Adrenal gland (tissue), 12 donors: Measurements from ENCODE around the gene NCKAP5. TPM values are rescaled to one million over a fixed set of nuclear protein-coding genes. Genes with fewer than 3 reads are reported as not detected.

Source experiments
- DNase-seq, 7 donors: peaks; one replicate each; pipeline ENCODE4 v3.0.0-alpha.2; 2019 to 2020
- H3K27ac ChIP-seq, 5 donors: fragments of 200-600 bp; sonication (generic) in 4 of 5; 1 replicate in 3 of 5; 2 replicates in 2 of 5; pipeline versions ENCODE4 v1.5.1 to v1.8.0; 2016 to 2020; ENCODE audit warnings: mild to moderate bottlenecking in 1 of 5
- H3K27me3 ChIP-seq: fragments of 200-600 bp; 2 replicates; pipeline ENCODE4 v1.8.0; 2021
- H3K36me3 ChIP-seq, 2 donors: fragments of 200-600 bp; replicated peaks in 1 of 2; 1 replicate in 1 of 2; 2 replicates in 1 of 2; pipeline versions ENCODE4 v1.5.1 to v1.8.0; 2018 to 2022
- H3K4me1 ChIP-seq, 2 donors: fragments of 200-600 bp; replicated peaks in 1 of 2; 1 replicate in 1 of 2; 2 replicates in 1 of 2; pipeline versions ENCODE4 v1.5.1 to v1.8.0; 2018 to 2021
- H3K4me3 ChIP-seq, 4 donors: fragments of 200-600 bp; sonication (generic) in 3 of 4; one replicate each; pipeline ENCODE4 v1.5.1; 2016 to 2018
- H3K9me3 ChIP-seq, 3 donors: fragments of 200-600 bp; sonication (generic) in 1 of 3; replicated peaks in 1 of 3; 1 replicate in 2 of 3; 2 replicates in 1 of 3; pipeline versions ENCODE4 v1.5.1 to v1.8.0; 2016 to 2021
- POLR2A ChIP-seq, 2 donors: fragments of 450-650 bp; IDR thresholded peaks; one replicate each; pipeline ENCODE4 v1.6.1; 2017; ENCODE audit warnings: antibody characterized with exemption in 2 of 2, mild to moderate bottlenecking in 2 of 2, moderate library complexity in 1 of 2
- WGBS, 4 donors: extraction: QIAGEN DNeasy Blood & Tissue Kit in 2 of 4; methylation state at CpG; one replicate each; pipeline versions ENCODE4 v1.1.5 to v1.1.7; 2013 to 2017; 5-methylcytosine and 5-hydroxymethylcytosine counted together
- intact Hi-C, 2 donors: fragments of 100-400 bp; cut with DNase I; formaldehyde crosslinking; loops; one replicate each; pipeline versions ENCODE4 v1.14.1 to v1.15.0; 2022 to 2023
- polyA plus RNA-seq, 3 donors: library from polyadenylated mRNA; stranded (reverse); fragments of 200-250 nt in 2 of 3; fragments of 350-450 nt in 1 of 3; fragmentation: Illumina TruSeq in 1 of 3; extraction: RNeasy Lipid Tissue Mini Kit (QIAGEN cat#74804) in 1 of 3; gene quantifications; one replicate each; pipeline ENCODE4 v1.2.3, GENCODE V29; 2013 to 2014
- total RNA-seq, 9 donors: library from RNA; depleted of rRNA in 4 of 9; stranded (reverse); fragments of >200 nt in 4 of 9; fragments of 120-200 nt in 1 of 9; fragmentation: NEBNext Ultra II Directional in 1 of 9; extraction: Animal tissue kit (Norgen Biotek cat#: 25700) in 1 of 9; gene quantifications; one replicate each; pipeline versions ENCODE4 v1.1.0 to v1.2.4, GENCODE V29; 2013 to 2023
- TF ChIP-seq, protein P1 (sequence below), 6 experiments: fragments of 450-650 bp in 4 of 6; fragments of 200-600 bp in 2 of 6; sonication (generic) in 1 of 6; IDR thresholded peaks; 1 replicate in 5 of 6; 2 replicates in 1 of 6; pipeline versions ENCODE4 v1.5.1 to v1.8.0; 2016 to 2021; ENCODE audit warnings: antibody characterized with exemption in 6 of 6, mild to moderate bottlenecking in 2 of 6, moderate library complexity in 1 of 6
- donor health status: healthy with polysubstance abuse.
- donor health status: Bipolar disorder and iron deficiency.
- donor health status: DM: yes; HTN: yes; CAD: no.
- donor health status: DM: no; HTN: no; CAD: no.
- donor health status: DM: no; HTN: no; CAD: no.
- donor health status: DM: yes; HTN: yes; CAD: no.

Gene NCKAP5
- total and polyA plus RNA-seq, 12 donors = 0.06 to 3.1 (median 1.1) TPM

- Histone ChIP-seq H3K4me3 (no peak overlapping the region), H3K9me3 (no peaks in the 10 kb centered on the region), H3K36me3 (no peaks in the 10 kb centered on the region), H3K27me3 (no peaks in the 10 kb centered on the region), H3K4me1 (no peaks in the 10 kb centered on the region), H3K27ac (no peak overlapping the region)
- 85 to 90% (median 87%) methylated on average over 9 of the region's 9 CpGs for WGBS, 4 donors
- DNase-seq = no peak
- TF ChIP-seq, protein P1, sequence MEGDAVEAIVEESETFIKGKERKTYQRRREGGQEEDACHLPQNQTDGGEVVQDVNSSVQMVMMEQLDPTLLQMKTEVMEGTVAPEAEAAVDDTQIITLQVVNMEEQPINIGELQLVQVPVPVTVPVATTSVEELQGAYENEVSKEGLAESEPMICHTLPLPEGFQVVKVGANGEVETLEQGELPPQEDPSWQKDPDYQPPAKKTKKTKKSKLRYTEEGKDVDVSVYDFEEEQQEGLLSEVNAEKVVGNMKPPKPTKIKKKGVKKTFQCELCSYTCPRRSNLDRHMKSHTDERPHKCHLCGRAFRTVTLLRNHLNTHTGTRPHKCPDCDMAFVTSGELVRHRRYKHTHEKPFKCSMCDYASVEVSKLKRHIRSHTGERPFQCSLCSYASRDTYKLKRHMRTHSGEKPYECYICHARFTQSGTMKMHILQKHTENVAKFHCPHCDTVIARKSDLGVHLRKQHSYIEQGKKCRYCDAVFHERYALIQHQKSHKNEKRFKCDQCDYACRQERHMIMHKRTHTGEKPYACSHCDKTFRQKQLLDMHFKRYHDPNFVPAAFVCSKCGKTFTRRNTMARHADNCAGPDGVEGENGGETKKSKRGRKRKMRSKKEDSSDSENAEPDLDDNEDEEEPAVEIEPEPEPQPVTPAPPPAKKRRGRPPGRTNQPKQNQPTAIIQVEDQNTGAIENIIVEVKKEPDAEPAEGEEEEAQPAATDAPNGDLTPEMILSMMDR (IDR thresholded peaks at IDR 0.05) = no peak
- no peak for TF ChIP-seq POLR2A (IDR thresholded peaks at IDR 0.05)
- intact Hi-C loops = no loop called here
These were observed 690.3 kb downstream of the NCKAP5 start for GRCh38 chr2:132877923-132878322.

DNA sequence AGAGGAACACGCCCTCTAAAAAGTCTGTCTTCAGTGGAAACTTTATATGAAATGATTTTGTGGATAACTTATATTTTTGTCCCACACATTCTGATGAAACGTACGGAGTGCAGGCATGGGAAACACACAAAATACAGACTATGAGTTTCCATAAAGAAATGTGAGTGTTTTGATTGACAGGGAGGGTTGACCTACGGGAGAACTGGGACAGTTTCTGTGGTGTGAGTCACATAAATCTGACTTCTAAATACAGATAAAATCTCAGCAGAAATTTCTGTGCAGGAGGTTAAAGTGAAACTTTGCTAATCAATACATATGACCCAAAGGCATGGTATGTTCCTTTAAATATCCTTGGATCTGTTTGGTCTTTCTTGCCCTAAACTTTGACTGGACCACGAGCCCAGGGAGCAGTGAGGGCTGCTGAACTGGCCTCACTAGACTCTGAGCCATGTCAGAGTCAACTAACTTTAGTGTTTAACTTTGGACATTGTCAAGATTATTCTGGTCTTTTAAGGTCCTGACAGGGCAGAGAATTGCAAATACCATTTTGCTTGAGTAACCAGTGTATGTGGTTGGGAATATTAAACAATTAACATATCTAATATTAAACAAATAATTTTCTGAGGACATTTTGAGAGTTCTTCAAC is 691.4 kb downstream of the NCKAP5 start:
- Histone ChIP-seq H3K4me3 (no peak overlapping the region), H3K36me3 (no peaks in the 10 kb centered on the region), H3K27me3 (no peaks in the 10 kb centered on the region), H3K9me3 (no peaks in the 10 kb centered on the region), H3K27ac (no peak overlapping the region), H3K4me1 (no peaks in the 10 kb centered on the region)
- no peak for DNase-seq
- intact Hi-C loops = no loop called here
- no peak for TF ChIP-seq POLR2A (IDR thresholded peaks at IDR 0.05)
- TF ChIP-seq, protein P1 (IDR thresholded peaks at IDR 0.05) = no peak
- 63 to 72% (median 69%) methylated on average over 5 of the region's 5 CpGs for WGBS, 4 donors

- 81 to 90% (median 88%) methylated on average over 3 of the region's 3 CpGs for WGBS, 4 donors
- no peak for DNase-seq
- H3K27ac ChIP-seq = no peak overlapping the region
- no peaks in the 10 kb centered on the region for H3K9me3 ChIP-seq
- H3K36me3 ChIP-seq = no peaks in the 10 kb centered on the region
- H3K4me3 ChIP-seq = no peak overlapping the region
- TF ChIP-seq, protein P1 (IDR thresholded peaks at IDR 0.05) = no peak
- no peak for TF ChIP-seq POLR2A (IDR thresholded peaks at IDR 0.05)
- no peaks in the 10 kb centered on the region for H3K27me3 ChIP-seq
- intact Hi-C loops = no loop called here
- H3K4me1 ChIP-seq = no peaks in the 10 kb centered on the region
These were observed 693.1 kb downstream of the NCKAP5 start for GRCh38 chr2:132875193-132875592.

DNA sequence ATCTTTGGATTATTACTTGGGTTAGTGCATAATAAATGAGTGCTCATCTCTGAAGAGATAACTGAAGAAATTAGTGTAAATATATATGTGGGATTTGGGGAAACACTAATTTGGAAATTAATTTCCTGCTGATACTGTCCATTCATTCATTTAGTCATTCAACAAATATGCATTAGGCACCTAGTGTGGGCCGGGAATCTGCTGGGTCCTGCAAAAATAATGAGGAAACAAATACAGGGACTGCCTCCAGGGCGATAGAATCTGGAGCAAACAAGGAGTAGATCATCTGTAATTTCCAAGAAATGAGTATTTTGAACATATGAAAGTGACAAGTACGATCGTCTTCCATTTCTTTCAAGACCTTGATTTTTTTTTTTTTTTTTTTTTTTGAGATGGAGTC is 694.5 kb downstream of the NCKAP5 start:
- H3K27ac ChIP-seq = no peak overlapping the region
- H3K27me3 ChIP-seq = no peaks in the 10 kb centered on the region
- intact Hi-C loops = no loop called here
- no peaks in the 10 kb centered on the region for H3K36me3 ChIP-seq
- no peak overlapping the region for H3K4me3 ChIP-seq
- no peaks in the 10 kb centered on the region for H3K4me1 ChIP-seq
- WGBS, 4 donors = 80 to 93% (median 87%) methylated on average over 4 of the region's 4 CpGs
- no peaks in the 10 kb centered on the region for H3K9me3 ChIP-seq
- no peak for TF ChIP-seq POLR2A (IDR thresholded peaks at IDR 0.05)
- TF ChIP-seq, protein P1 (IDR thresholded peaks at IDR 0.05) = no peak
- no peak for DNase-seq
